Measurements from ENCODE around the gene TECRL. TPM values are rescaled to one million over a fixed set of nuclear protein-coding genes. Genes with fewer than 3 reads are reported as not detected.

The TECRL gene
- total and polyA plus RNA-seq, 2 experiments from 2014 or later = 358 to 494 TPM

DNA sequence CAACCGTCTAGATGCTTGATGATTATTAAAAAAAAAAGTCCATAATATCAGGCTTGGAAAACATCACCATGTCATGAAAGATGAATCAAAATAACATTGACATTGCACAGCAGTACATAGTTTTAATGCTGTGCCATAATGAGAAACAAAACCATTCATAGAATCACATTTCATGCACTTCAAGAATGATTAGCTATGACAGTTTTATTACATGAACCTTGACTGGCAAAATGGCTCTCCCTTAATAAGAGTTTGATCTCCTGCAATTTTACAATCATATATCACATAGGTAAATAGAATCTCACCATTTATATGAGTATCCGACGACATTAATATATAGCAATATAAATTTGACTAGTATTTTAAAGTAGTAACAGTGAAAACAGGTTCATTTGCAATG, 49.8 kb downstream of the TECRL start:
- Histone ChIP-seq H3K27ac (no peak overlapping the region), H3K9me3 (ENCODE audit: low read depth) (no peaks in the 10 kb centered on the region), H3K4me3 (no peak overlapping the region), H3K36me3 (no peaks in the 10 kb centered on the region), H3K27me3 (no peaks in the 10 kb centered on the region), H3K4me1 (ENCODE audit: low read depth) (peaks cover 38% of the 10 kb centered on the region)
- TF ChIP-seq, protein P1, sequence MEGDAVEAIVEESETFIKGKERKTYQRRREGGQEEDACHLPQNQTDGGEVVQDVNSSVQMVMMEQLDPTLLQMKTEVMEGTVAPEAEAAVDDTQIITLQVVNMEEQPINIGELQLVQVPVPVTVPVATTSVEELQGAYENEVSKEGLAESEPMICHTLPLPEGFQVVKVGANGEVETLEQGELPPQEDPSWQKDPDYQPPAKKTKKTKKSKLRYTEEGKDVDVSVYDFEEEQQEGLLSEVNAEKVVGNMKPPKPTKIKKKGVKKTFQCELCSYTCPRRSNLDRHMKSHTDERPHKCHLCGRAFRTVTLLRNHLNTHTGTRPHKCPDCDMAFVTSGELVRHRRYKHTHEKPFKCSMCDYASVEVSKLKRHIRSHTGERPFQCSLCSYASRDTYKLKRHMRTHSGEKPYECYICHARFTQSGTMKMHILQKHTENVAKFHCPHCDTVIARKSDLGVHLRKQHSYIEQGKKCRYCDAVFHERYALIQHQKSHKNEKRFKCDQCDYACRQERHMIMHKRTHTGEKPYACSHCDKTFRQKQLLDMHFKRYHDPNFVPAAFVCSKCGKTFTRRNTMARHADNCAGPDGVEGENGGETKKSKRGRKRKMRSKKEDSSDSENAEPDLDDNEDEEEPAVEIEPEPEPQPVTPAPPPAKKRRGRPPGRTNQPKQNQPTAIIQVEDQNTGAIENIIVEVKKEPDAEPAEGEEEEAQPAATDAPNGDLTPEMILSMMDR (IDR thresholded peaks at IDR 0.05; ENCODE audit: low read depth, low read length) = no peak
- no peak for DNase-seq (ENCODE audit: low read depth in 1 of 2, low spot score in 1 of 2)

GRCh38 chr4:64353904-64354303, 55.3 kb downstream of the TECRL start:
- H3K4me1 ChIP-seq (ENCODE audit: low read depth) = peaks cover 25% of the 10 kb centered on the region
- peak overlapping the region; percentile 13 for H3K27ac ChIP-seq
- H3K9me3 ChIP-seq (ENCODE audit: low read depth) = no peaks in the 10 kb centered on the region
- H3K4me3 ChIP-seq = no peak overlapping the region
- H3K36me3 ChIP-seq = peaks cover 6% of the 10 kb centered on the region
- TF ChIP-seq, protein P1 (IDR thresholded peaks at IDR 0.05; ENCODE audit: low read depth, low read length) = no peak
- peak in 1 of 2 donors; percentile 42 for DNase-seq (ENCODE audit: low read depth in 1 of 2, low spot score in 1 of 2)
- H3K27me3 ChIP-seq = no peaks in the 10 kb centered on the region

DNA sequence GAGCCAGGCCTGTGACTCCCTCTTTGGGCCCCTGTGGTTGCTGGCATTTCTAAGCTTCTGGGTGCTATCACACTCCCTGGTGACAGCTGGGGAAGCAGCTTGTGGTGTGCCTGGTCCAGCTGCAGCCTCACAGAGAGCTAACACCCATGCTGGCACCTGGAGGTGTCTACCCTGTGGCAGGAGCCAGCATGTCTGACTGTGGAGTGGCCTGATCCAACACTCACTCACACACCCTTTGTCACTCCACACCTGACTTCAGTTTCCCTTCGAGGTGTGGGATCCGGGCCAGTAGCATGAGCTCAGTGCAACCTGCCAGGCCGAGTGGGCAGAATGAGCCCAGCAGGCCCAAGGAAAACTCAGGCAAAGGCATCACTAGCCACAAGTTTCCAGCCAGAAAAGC, 67.5 kb downstream of the TECRL start:
- peak in 1 of 2 donors; percentile 89 for DNase-seq (ENCODE audit: low read depth in 1 of 2, low spot score in 1 of 2)
- Histone ChIP-seq H3K4me3 (no peak overlapping the region), H3K9me3 (ENCODE audit: low read depth) (no peaks in the 10 kb centered on the region), H3K27ac (peak overlapping the region; percentile 84), H3K27me3 (no peaks in the 10 kb centered on the region), H3K4me1 (ENCODE audit: low read depth) (peaks cover 46% of the 10 kb centered on the region), H3K36me3 (no peaks in the 10 kb centered on the region)
- TF ChIP-seq, protein P1 (IDR thresholded peaks at IDR 0.05; ENCODE audit: low read depth, low read length) = no peak

DNA sequence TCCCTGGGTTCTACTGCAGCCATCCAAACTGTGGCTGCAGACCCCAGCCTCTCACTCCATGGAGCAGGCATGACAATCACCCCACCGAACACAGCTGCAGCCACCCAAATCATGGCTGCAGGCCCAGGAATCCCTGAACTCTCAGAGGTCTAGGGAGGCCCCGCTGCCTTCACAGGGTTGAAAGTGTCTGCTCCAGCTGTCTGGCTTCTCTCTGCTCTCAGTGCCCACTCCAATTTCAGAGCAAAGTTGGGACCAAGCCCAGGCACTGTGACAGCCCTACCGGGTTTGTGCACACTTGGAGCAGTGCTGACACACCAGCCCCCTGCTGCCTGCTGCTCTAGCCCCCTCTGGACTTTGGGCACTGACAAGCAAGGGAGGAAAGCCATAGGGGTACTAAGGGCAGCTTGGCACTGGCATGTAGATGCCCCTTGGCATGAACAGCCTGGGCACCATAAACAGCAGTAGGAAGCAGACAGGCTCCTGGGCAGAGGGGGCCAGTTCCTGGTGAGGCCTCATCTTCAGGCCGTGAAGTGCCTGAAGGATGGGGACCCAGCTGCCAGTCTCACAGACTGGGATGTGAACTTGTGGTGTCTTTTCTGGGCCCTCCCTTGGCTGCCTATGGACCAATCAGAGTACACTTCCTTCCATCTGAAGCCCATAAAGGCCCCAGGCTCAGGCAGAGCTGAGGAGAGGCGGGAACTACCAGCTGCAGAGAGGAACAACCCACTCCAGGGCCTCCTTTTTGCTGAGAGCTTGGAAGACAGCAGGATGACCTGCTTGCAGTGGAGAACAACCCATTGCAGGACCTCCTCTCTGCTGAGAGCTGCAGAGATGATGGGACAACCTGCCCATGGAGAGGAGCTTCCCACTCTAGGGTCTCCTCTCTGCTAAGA, 68.8 kb downstream of the TECRL start:
- Histone ChIP-seq H3K27me3 (no peaks in the 10 kb centered on the region), H3K4me1 (ENCODE audit: low read depth) (peaks cover 46% of the 10 kb centered on the region), H3K9me3 (ENCODE audit: low read depth) (no peaks in the 10 kb centered on the region), H3K4me3 (no peak overlapping the region), H3K36me3 (no peaks in the 10 kb centered on the region), H3K27ac (peak overlapping the region; percentile 84)
- no peak for DNase-seq (ENCODE audit: low read depth in 1 of 2, low spot score in 1 of 2)
- TF ChIP-seq, protein P1 (IDR thresholded peaks at IDR 0.05; ENCODE audit: low read depth, low read length) = no peak

DNA sequence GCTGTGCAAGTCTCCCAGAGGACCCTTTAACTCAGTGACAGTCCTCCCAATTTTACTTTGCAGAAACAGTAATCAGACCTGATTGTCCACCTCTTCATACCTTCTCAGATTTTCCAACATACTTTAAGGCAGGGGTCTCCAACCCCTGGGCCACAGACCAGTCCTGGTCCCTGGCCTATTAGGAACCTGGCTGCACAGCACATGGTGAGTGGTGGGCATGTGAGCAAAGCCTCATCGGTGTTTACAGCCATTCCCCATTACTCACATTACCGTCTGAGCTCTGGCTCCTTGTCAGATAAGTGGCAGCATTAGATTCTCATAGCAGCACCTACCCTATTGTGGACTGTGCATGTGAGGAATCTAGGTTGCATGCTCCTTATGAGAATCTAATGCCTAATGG, 74.3 kb downstream of the TECRL start:
- no peak overlapping the region for H3K27ac ChIP-seq
- H3K4me3 ChIP-seq = no peak overlapping the region
- no peaks in the 10 kb centered on the region for H3K36me3 ChIP-seq
- no peak for DNase-seq (ENCODE audit: low read depth in 1 of 2, low spot score in 1 of 2)
- H3K4me1 ChIP-seq (ENCODE audit: low read depth) = peaks cover under 1% of the 10 kb centered on the region
- TF ChIP-seq, protein P1 (IDR thresholded peaks at IDR 0.05; ENCODE audit: low read depth, low read length) = no peak
- no peaks in the 10 kb centered on the region for H3K27me3 ChIP-seq
- H3K9me3 ChIP-seq (ENCODE audit: low read depth) = no peaks in the 10 kb centered on the region

Data from cardiac muscle cell (in vitro differentiated cells and primary cell).